Aorta (tissue), 5 donors: ENCODE results near the gene MAD1L1. TPM values are rescaled to one million over a fixed set of nuclear protein-coding genes. Genes with fewer than 3 reads are reported as not detected.

ENCODE experiments used
- ATAC-seq: fragments of 200-7000 bp; cut with Tn5 transposase; one replicate; pipeline ENCODE4 v1.9.1; 2022; ENCODE audit warnings: moderate library complexity; ENCODE audit not compliant: low FRiP score
- DNase-seq, 2 donors: peaks; one replicate each; pipeline ENCODE4 v3.0.0-alpha.2; 2020
- H3K27ac ChIP-seq, 2 donors: one replicate each; pipeline ENCODE4 v1.5.1; 2013; ENCODE audit warnings: low read length in 2 of 2, mild to moderate bottlenecking in 2 of 2, moderate library complexity in 2 of 2, control low read depth in 1 of 2, inconsistent platforms in 1 of 2, low read depth in 1 of 2
- H3K27me3 ChIP-seq, 2 donors: one replicate each; pipeline ENCODE4 v1.6.1; 2013; ENCODE audit warnings: control low read depth in 1 of 2, low read length in 1 of 2, mild to moderate bottlenecking in 1 of 2, moderate library complexity in 1 of 2; ENCODE audit not compliant: insufficient read depth in 2 of 2, control insufficient read depth in 1 of 2
- H3K36me3 ChIP-seq, 2 donors: one replicate each; pipeline ENCODE4 v1.6.1; 2013; ENCODE audit warnings: control low read depth in 1 of 2, low read length in 1 of 2, mild to moderate bottlenecking in 1 of 2; ENCODE audit not compliant: insufficient read depth in 2 of 2, control insufficient read depth in 1 of 2
- H3K4me1 ChIP-seq, 2 donors: one replicate each; pipeline ENCODE4 v1.6.1; 2013; ENCODE audit warnings: low read length in 2 of 2, control low read depth in 1 of 2, mild to moderate bottlenecking in 1 of 2, moderate library complexity in 1 of 2; ENCODE audit not compliant: insufficient read depth in 2 of 2, control insufficient read depth in 1 of 2
- H3K4me3 ChIP-seq, 2 donors: one replicate each; pipeline ENCODE4 v1.5.1; 2013; ENCODE audit warnings: low read length in 2 of 2, control low read depth in 1 of 2, mild to moderate bottlenecking in 1 of 2
- H3K9me3 ChIP-seq: one replicate; pipeline ENCODE4 v1.6.1; 2013; ENCODE audit warnings: mild to moderate bottlenecking, low read length; ENCODE audit not compliant: control insufficient read depth
- WGBS, 2 donors: extraction: QIAGEN DNeasy Blood & Tissue Kit; methylation state at CpG; one replicate each; pipeline ENCODE4 v1.1.7; 2013; 5-methylcytosine and 5-hydroxymethylcytosine counted together
- intact Hi-C, 2 donors: fragments of 100-400 bp; cut with DNase I; formaldehyde crosslinking; loops; one replicate each; pipeline versions ENCODE4 v1.14.2 to v1.15.0; 2022
- polyA plus RNA-seq, 2 donors: library from polyadenylated mRNA; stranded (reverse); fragments of 200-250 nt; gene quantifications; one replicate each; pipeline ENCODE4 v1.2.3, GENCODE V29; 2013
- total RNA-seq, 2 donors: library from RNA; stranded (reverse); fragmentation: NEBNext Ultra II Directional; extraction: Animal tissue kit (Norgen Biotek cat#: 25700); gene quantifications; one replicate each; pipeline ENCODE4 v1.2.1, GENCODE V29; 2021
- donor health status: healthy with polysubstance abuse.
- donor health status: Bipolar disorder and iron deficiency.
- donor health status: DM: no; HTN: no; CAD: no.
- donor health status: DM: no; HTN: no; CAD: no.
- donor health status: DM: yes; HTN: yes; CAD: no.

The MAD1L1 gene
- total and polyA plus RNA-seq, 4 donors, result 14.8 to 35.8 (median 20.2) TPM

DNA sequence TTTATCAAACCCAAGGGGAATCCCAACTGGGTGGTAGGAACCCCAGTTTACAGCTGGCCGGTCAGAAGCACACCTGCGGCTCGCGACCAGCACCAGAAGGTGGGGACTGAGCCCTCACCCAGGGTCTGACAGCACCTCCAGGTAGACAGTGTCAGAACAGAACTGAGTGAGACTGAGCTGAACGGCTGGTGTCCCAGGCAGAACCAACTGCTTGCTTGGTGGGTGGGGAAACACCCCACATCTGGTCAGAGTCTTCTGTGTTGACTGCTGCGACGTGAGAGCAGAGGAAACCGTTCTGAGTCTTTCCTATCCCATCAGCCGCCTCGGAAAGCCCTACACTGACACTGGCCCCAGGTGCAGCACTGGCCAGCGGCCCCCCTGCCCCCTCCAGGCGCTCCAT is 160.7 kb downstream of the MAD1L1 start:
- ATAC-seq (no peak), DNase-seq (no peak)
- Histone ChIP-seq H3K4me3 (no peak overlapping the region), H3K4me1 (no peaks in the 10 kb centered on the region), H3K36me3 (peaks cover 0 to 2% of the 10 kb centered on the region in 2 donors), H3K9me3 (no peaks in the 10 kb centered on the region), H3K27ac (no peak overlapping the region), H3K27me3 (no peaks in the 10 kb centered on the region)
- WGBS, 2 donors, result 94 to 96% methylated on average over 12 of the region's 12 CpGs
- intact Hi-C loops, result no loop called here

DNA sequence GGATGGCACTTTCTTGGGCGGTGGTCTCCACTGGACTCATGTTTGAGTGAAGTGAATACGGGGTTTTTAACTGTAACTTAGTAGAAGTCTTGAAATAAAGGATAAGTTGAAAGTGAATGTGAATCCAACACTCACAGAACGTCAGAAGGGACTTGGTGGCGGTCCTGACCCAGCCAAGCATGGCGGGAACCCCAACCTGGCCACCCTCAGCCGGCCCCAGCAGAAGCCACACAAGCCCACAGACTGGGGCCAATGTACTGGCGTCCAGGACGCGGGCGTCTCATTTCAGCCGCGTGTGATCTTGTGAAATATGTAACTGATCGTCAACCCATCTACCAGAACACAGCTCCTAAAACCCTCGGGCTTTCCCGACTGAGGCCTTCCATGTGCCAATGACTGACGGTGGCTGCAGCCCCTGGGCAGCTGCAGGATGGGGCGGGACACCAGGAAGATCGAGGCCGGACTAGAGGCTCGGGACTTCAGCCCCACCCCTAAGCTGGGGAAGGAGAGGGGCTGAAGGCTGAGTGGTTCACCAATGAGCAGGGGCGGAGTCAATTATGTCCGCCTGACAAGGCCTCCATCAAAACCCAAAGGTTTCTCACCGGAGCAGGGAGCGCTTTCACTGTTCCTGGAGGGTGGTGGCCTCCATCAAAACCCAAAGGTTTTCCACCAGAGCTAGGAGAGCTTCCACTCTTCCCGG is 161.5 kb downstream of the MAD1L1 start:
- ATAC-seq, result no peak
- no peaks in the 10 kb centered on the region for H3K4me1 ChIP-seq
- no peaks in the 10 kb centered on the region for H3K36me3 ChIP-seq
- no peaks in the 10 kb centered on the region for H3K9me3 ChIP-seq
- WGBS, 2 donors, result 95 to 96% methylated on average over 25 of the region's 25 CpGs
- DNase-seq, result no peak
- H3K27me3 ChIP-seq, result no peaks in the 10 kb centered on the region
- H3K27ac ChIP-seq, result no peak overlapping the region
- H3K4me3 ChIP-seq, result no peak overlapping the region
- intact Hi-C loops, result no loop called here

DNA sequence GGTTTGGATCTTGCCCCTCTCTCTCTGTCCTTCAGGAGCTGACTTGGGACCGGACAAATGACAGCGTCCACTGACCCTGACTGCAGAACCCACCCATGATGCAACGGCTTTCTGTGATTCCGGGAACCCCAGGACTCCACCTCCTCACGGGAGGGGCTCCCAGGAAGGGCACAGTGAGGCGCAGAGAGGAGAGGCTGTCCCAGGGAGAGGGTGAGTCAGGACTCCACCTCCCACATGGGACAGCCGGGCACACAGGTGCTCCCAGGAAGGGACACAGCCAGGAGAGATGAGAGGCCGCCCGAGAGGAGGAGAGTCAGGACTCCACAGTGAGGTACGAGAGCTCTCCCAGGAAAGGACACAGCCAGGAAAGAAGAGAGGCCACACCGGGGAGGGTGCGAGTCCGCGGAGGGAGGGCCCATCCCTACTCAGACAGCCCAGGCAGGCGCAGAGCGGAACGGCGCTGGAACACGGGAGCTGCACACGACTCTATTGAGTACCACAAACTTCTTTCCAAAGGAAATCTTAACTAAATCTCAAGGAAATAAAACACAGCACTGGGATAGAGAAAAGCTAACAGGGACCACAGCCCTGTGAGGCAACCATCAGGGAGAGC is 162.5 kb downstream of the MAD1L1 start:
- 85 to 90% methylated on average over 20 of the region's 20 CpGs for WGBS, 2 donors
- DNase-seq (no peak), ATAC-seq (no peak)
- Histone ChIP-seq H3K27me3 (no peaks in the 10 kb centered on the region), H3K4me1 (no peaks in the 10 kb centered on the region), H3K27ac (no peak overlapping the region), H3K36me3 (no peaks in the 10 kb centered on the region), H3K4me3 (no peak overlapping the region), H3K9me3 (no peaks in the 10 kb centered on the region)
- intact Hi-C loops, result no loop called here

DNA sequence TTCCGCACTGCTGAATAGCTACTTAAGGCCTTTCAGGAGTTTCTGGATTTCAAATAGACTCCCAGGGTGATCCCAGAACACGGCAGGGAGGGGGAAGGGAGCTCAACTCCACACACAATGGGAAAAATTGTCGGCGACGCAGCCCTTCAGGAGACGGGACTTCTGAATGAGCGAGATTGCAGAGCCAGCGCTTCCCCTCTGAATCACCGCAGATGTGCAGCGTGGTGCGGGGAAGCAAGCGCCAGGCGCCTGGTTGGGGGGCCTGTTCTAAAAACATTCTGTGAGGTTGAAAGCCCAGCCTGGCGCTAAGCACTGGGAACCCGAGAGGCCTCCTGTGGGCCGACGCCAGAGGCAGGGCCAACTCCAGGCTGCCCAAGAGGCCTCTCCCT is 163.3 kb downstream of the MAD1L1 start:
- WGBS, 2 donors, result 87 to 89% methylated on average over 17 of the region's 17 CpGs
- Histone ChIP-seq H3K36me3 (no peaks in the 10 kb centered on the region), H3K27ac (no peak overlapping the region), H3K9me3 (no peaks in the 10 kb centered on the region), H3K4me3 (no peak overlapping the region), H3K27me3 (no peaks in the 10 kb centered on the region), H3K4me1 (no peaks in the 10 kb centered on the region)
- intact Hi-C loops, result no loop called here
- ATAC-seq (no peak), DNase-seq (no peak)

DNA sequence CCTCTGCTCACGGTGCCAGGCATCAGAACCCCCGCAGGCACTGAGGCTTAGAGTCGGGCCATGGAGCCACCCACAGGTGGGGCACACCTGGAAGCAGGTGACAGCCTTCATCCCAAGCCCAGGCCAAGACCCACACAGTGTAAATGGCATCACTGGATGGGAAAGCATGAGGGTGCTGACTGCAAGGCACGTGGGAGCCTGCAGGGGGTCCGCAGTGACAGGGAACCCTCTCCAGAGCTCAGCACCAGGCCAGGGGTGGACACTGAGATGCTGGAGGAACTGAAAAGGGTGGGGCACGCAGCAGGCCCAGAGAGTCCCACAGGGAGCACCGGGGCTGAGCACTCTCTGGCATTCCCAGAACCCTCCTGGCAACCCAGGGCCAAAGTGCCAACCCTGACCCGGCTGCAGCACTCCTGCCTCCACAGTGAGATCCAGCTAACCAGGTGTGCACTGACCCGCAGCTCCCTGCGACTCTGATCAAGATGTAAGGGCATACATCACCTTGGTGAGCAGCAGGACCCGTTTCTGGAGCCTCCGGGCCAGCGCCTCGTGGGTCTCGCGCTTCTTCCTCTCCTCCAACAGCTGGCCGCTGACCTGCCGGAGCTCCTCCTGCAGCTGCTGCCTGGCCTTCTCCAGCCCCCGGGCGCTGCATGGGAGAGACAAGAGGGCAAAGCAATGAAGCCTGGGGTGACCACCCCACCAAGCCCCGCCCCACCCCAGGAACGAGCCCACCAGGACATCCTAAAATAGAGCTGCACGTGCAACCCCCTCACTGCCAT is 163.9 kb downstream of the MAD1L1 start:
- Histone ChIP-seq H3K36me3 (no peaks in the 10 kb centered on the region), H3K27me3 (no peaks in the 10 kb centered on the region), H3K4me1 (no peaks in the 10 kb centered on the region), H3K4me3 (no peak overlapping the region), H3K27ac (no peak overlapping the region), H3K9me3 (no peaks in the 10 kb centered on the region)
- ATAC-seq, result no peak
- 88 to 89% methylated on average over 23 of the region's 23 CpGs for WGBS, 2 donors
- no peak for DNase-seq
- intact Hi-C loops, result no loop called here

DNA sequence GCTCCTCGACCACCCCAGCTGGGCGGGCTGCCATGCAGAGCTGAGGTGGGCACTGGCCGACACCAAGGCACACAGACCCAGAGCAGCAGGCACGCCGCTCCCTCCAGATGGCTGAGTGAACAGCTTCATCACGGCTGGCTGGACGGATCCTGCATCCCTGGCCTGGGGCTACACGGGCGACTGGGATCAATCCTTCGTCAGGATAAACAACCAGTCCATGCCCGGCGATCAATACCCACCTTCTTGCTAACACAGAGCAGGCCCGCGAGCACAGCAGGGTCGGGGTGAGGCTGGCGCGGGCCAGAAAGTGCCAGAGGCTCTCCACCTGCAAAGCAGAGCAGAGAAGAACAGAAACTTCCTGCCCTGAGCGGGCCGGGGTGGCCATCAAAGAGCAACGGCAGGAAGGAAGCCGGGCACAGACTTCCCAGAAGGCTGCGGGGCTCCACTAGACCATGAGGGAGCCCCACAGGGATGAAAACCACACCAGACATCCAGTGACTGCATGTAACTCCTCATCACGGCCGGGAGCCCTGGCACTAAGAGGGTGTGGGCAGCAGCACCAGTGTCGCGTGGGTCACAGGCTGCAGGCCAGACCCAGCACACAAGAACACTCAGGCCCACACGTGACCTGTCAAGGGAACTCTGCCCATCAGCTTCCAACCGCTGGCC is 166.4 kb downstream of the MAD1L1 start:
- ATAC-seq (no peak), DNase-seq (no peak)
- no peak overlapping the region for H3K27ac ChIP-seq
- no peaks in the 10 kb centered on the region for H3K36me3 ChIP-seq
- intact Hi-C loops, result no loop called here
- no peaks in the 10 kb centered on the region for H3K9me3 ChIP-seq
- 93% methylated on average over 27 to 28 of the region's 28 CpGs for WGBS, 2 donors
- H3K27me3 ChIP-seq, result no peaks in the 10 kb centered on the region
- no peak overlapping the region for H3K4me3 ChIP-seq
- H3K4me1 ChIP-seq, result no peaks in the 10 kb centered on the region

DNA sequence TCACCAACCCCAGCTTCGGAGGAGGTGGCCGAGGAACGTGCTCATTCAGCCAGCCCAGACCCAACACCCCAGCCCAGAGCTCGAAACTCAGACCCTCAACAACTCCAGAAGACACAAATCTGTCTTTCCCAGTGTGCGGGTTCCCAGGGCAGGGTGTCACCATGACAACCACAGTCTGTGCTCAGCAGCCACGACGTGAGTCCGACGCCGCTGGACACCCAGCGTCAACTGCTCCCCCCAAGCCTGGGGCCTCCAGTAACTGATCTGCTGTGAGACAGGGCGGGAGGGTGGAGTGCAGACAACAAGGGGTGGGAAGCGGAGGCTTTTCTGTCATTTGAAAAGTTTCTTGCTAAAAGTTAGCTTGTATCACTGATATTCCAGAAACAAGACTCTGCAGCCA is 167.2 kb downstream of the MAD1L1 start:
- 86 to 87% methylated on average over 13 of the region's 13 CpGs for WGBS, 2 donors

DNA sequence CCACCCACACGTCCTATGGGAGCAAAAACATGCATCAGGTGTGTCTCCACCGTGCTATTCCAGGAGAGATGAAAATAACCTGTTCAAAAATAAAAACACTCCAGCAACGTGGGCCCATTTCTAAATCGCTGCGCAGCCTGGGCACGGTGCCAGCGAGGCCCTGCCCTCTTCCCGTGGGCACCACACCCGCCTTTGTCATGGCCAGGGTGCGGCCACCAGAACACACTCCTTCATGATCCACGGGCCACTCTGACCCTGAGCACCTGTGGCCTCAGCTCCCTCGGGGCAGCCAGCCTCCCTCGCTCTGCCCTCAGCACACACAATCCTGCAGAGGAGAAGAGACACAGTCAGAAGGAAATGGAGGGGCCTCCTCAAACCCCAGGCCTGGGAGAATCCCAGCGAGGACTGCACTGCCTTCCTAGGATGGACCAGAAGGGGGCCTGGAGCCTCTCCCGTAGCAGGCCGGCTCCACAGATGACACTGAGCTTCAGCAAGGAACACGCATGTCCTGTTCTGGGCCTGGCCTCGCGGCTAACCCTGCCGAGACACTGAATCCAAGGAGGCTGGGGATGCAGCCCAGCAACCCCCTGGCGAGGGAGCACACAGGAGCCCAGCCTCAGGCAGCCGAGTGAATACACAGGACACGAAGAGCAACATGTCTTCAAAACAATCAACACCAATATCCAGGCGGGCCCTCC is 169.0 kb downstream of the MAD1L1 start:
- H3K27me3 ChIP-seq, result no peaks in the 10 kb centered on the region
- H3K36me3 ChIP-seq, result no peaks in the 10 kb centered on the region
- intact Hi-C loops, result no loop called here
- WGBS, 2 donors, result 70 to 76% methylated on average over 24 of the region's 24 CpGs
- H3K9me3 ChIP-seq, result peaks cover 3% of the 10 kb centered on the region
- ATAC-seq (peak; percentile 62), DNase-seq (no peak)
- H3K27ac ChIP-seq, result no peak overlapping the region
- H3K4me3 ChIP-seq, result no peak overlapping the region
- no peaks in the 10 kb centered on the region for H3K4me1 ChIP-seq

More for the DNA sequence above, 167.2 kb downstream of the MAD1L1 start:
- Histone ChIP-seq H3K4me1 (no peaks in the 10 kb centered on the region), H3K27me3 (no peaks in the 10 kb centered on the region), H3K27ac (no peak overlapping the region), H3K9me3 (no peaks in the 10 kb centered on the region), H3K4me3 (no peak overlapping the region), H3K36me3 (no peaks in the 10 kb centered on the region)
- DNase-seq, result no peak
- ATAC-seq, result no peak
- intact Hi-C loops, result no loop called here
